Stimulated activated CD8-positive, alpha-beta memory T cell treated with anti-CD3 and anti-CD28 coated beads, Interleukin-4, amount 100 ng/mL, for 4 hours (primary cell): ENCODE measurements around the gene SESTD1.

Experiments used
- DNase-seq, 2 donors: peaks; one replicate each; pipeline ENCODE4 v3.0.0-alpha.2; 2020; ENCODE audit warnings: low read depth in 2 of 2, low spot score in 1 of 2

Gene SESTD1

GRCh38 chr2:179264368-179265081, at the start of gene SESTD1:
SESTD1 (minus strand) TSS chr2:179264832; CDS start chr2:179191841, 72,991 bp downstream.
- peak; percentile 7 to 16 for DNase-seq

- no peak for DNase-seq
Measured at GRCh38 chr2:179313057-179313456, 48.4 kb upstream of the SESTD1 start.

GRCh38 chr2:179311101-179311500, 46.5 kb upstream of the SESTD1 start:
- DNase-seq: no peak

- DNase-seq: no peak
Measured at GRCh38 chr2:179307616-179308371, 43.2 kb upstream of the SESTD1 start.

GRCh38 chr2:179305125-179305524, 40.5 kb upstream of the SESTD1 start:
- DNase-seq: no peak

- DNase-seq: no peak
Measured at GRCh38 chr2:179304424-179304823, 39.8 kb upstream of the SESTD1 start.

GRCh38 chr2:179302764-179303571, 38.3 kb upstream of the SESTD1 start:
- no peak for DNase-seq

GRCh38 chr2:179302149-179302548, 37.5 kb upstream of the SESTD1 start:
- DNase-seq: no peak

- DNase-seq: no peak
Measured at GRCh38 chr2:179298666-179299065, 34.0 kb upstream of the SESTD1 start.

GRCh38 chr2:179297927-179298326, 33.3 kb upstream of the SESTD1 start:
- DNase-seq: no peak

- no peak for DNase-seq
Measured at GRCh38 chr2:179290329-179290728, 25.7 kb upstream of the SESTD1 start.

- no peak for DNase-seq
Measured at GRCh38 chr2:179285060-179285459, 20.4 kb upstream of the SESTD1 start.

GRCh38 chr2:179277429-179278196, 13.0 kb upstream of the SESTD1 start:
- DNase-seq: no peak

GRCh38 chr2:179275253-179276012, 10.8 kb upstream of the SESTD1 start:
- DNase-seq: no peak

- DNase-seq: no peak
Measured at GRCh38 chr2:179274749-179275148, 10.1 kb upstream of the SESTD1 start.

- DNase-seq: no peak
Measured at GRCh38 chr2:179273461-179273962, 8.9 kb upstream of the SESTD1 start.

GRCh38 chr2:179272406-179273192, 8.0 kb upstream of the SESTD1 start:
- no peak for DNase-seq

GRCh38 chr2:179270689-179271088, 6.1 kb upstream of the SESTD1 start:
- DNase-seq: no peak

- DNase-seq: no peak
Measured at GRCh38 chr2:179268277-179268925, 3.8 kb upstream of the SESTD1 start.
